Suprapubic skin (tissue), 4 donors: ENCODE data around the gene CAMTA1.

Experiments
- CTCF ChIP-seq, 2 donors: fragments of 200-600 bp in 1 of 2; fragments of 450-650 bp in 1 of 2; sonication (generic) in 1 of 2; IDR thresholded peaks; one replicate each; pipeline ENCODE4 v1.5.1; 2016 to 2019; ENCODE audit warnings: antibody characterized with exemption in 2 of 2, mild to moderate bottlenecking in 1 of 2, moderate library complexity in 1 of 2
- EP300 ChIP-seq: sonication (generic); formaldehyde crosslinking; IDR thresholded peaks from one replicate; pipeline ENCODE4 v1.6.1; 2017; ENCODE audit warnings: antibody characterized with exemption
- POLR2A ChIP-seq, 2 donors: fragments of 450-650 bp; IDR thresholded peaks; one replicate each; pipeline ENCODE4 v1.6.1; 2017; ENCODE audit warnings: antibody characterized with exemption in 2 of 2, mild to moderate bottlenecking in 2 of 2, moderate library complexity in 2 of 2
- POLR2AphosphoS5 ChIP-seq, 3 donors: sonication (generic); formaldehyde crosslinking; IDR thresholded peaks; one replicate each; pipeline ENCODE4 v1.6.1; 2017; ENCODE audit warnings: antibody characterized with exemption in 3 of 3

DNA sequence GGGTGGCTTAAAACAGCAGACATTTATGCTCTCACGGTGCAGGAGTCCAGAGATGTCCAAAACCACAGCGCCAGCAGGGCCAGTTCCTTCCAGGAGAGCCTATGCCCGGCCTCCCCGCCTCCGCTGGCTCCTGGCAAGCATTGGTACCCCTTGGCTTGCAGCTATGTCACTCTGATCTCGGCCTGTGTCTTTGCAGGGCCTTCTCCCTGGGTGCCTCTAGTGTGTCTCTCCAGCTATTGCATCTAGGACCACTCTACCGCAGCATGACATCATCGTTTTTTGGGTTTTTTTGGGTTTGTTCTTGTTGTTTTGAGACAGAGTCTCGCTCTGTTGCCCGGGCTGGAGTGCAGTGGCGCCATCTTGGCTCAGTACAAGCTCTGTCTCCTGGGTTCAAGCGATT, 788.2 kb downstream of the CAMTA1 start:
- TF ChIP-seq CTCF (IDR thresholded peaks at IDR 0.05) (no peak), POLR2AphosphoS5 (IDR thresholded peaks at IDR 0.05) (no peak), POLR2A (IDR thresholded peaks at IDR 0.05) (no peak), EP300 (no peak)
